Suppressor macrophage (primary cell): ENCODE measurements around the gene HDAC8.
"Not testable (repeated sequence)": the region's sequence is repeated elsewhere in the genome, so short reads cannot be mapped to it uniquely, and the experiment has no call there.

Experiments
- DNase-seq, 4 experiments: peaks; one replicate each; pipeline ENCODE4 v3.0.0-alpha.2; 2020 to 2022

Gene HDAC8

DNA sequence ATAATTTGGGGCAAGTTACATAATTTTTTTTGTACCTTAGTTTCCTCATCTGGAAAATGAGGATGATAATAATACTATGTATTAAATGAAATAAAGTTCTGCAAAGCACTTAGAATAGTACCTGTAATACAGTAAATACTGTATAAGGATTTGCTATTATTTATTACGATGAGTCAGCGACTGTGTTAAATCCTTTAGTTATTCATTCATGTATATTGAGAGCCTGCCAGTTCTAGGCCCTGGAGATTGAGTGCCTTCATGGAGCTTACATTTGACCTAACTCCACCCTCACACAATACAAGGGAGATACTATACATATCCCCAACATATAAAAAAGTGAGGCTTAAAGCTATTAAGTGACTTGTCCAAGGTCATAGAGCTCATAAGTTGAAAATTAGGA, 199.9 kb downstream of the HDAC8 start:
- no peak for DNase-seq

DNA sequence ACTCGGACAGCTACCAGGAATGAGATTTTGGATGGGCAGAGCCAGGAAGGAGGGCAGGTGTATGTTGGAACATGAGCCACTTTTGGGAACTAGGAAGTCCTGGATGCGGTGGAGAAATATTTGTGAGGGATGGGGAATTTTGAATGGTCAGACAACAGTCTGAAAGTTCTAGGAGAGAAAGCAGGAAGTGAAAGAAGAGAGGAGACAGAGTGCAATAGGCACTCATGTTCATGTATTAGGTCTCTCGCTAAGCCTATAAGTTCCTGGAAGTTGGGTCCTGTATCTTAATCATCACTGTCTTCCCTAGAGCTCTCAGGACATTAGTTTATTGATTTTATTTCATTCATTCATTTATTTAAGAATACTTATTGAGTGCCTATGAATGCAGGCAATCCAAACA, 201.2 kb downstream of the HDAC8 start:
- DNase-seq = no peak

- no peak for DNase-seq
These were observed 203.8 kb downstream of the HDAC8 start for GRCh38 chrX:72368796-72369195.

- no peak for DNase-seq
These were observed 205.1 kb downstream of the HDAC8 start for GRCh38 chrX:72367516-72367915.

GRCh38 chrX:72366701-72367454, 205.8 kb downstream of the HDAC8 start:
- no peak for DNase-seq

- DNase-seq = no peak
These were observed 206.5 kb downstream of the HDAC8 start for GRCh38 chrX:72366178-72366577.

DNA sequence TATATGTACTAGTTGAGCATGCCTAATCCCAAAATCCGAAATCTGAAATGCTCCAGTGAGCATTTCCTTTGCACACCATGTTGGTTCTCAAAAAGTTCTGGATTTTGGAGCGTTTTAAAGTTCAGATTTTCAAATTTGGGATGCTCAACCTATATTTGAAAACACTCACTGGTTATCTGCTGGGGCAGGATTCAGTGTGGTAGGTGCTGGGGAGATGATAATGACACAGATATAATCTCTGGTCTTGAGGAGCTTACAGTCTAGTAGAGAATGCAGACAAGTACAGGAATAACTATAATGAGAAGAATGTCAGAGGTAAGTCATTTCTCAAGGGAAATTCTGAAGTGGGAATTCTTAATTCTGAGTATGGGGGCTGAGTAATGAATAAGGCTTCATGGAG, 207.5 kb downstream of the HDAC8 start:
- DNase-seq = no peak

DNA sequence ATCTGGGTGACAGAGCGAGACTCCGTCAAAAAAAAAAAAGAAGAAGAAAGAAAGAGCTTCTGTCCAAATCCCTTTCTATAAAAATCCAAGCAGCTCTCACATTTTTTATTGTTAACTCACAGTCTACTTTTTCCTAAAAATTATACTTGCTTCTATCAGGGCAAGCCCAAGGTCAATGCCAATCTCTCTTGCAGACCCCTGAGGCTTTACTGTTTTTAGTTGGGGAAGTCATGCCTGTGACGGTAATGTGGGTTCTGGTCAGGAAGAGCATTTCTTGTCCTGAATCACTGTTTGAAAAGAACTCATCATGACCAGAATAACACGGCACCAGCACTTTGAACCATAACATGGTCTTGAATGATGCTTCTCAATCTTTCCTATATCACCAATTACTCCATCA, 212.3 kb downstream of the HDAC8 start:
- no peak for DNase-seq

DNA sequence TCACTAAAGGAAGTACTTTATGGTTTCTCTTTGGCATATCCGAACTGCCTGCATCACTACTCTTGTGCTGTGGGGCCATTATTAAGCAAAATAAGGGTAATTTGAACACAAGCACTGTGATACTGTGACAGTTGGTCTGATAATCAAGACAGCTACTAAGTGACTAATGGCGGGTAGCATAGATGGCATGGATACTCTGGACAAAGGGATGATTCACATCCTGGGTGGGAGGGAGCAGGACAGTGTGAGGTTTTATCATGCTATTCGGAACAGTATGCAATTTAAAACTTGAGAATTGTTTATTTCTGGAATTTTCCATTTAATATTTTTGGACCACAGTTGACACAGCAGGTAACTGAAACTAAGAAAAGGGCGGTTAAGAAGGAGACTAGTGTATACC, 214.3 kb downstream of the HDAC8 start:
- no peak for DNase-seq

GRCh38 chrX:72352786-72353185, 219.9 kb downstream of the HDAC8 start:
- no peak for DNase-seq

GRCh38 chrX:72351606-72352334, 220.9 kb downstream of the HDAC8 start:
- no peak for DNase-seq

GRCh38 chrX:72349190-72349589, 223.5 kb downstream of the HDAC8 start:
- no peak for DNase-seq

GRCh38 chrX:72348247-72348979, 224.2 kb downstream of the HDAC8 start:
- DNase-seq = no peak

GRCh38 chrX:72347366-72347765, 225.3 kb downstream of the HDAC8 start:
- no peak for DNase-seq

GRCh38 chrX:72346302-72346949, 226.2 kb downstream of the HDAC8 start:
- DNase-seq = no peak

GRCh38 chrX:72340626-72341025, 232.0 kb downstream of the HDAC8 start:
- no peak for DNase-seq

- DNase-seq = no peak
These were observed 232.6 kb downstream of the HDAC8 start for GRCh38 chrX:72340041-72340440.

DNA sequence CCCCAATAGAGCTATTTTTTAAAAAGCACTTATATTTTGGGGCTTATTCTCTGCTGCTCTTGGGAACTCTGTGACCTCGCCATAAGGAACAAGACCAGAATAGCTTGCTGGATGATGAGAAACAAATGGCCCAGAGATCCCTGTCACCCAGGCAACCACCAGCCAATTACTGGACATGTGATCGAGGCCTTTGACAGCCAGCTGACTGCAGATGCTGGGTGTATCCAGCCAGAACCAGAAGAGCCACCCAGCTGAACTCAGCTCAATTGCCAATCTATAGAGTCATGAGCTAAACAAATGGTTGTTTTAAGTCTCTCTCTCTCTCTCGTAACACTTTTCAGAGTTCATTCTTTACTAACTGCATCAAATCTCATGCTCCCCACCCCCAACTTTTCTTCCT, 242.5 kb downstream of the HDAC8 start:
- no peak for DNase-seq

DNA sequence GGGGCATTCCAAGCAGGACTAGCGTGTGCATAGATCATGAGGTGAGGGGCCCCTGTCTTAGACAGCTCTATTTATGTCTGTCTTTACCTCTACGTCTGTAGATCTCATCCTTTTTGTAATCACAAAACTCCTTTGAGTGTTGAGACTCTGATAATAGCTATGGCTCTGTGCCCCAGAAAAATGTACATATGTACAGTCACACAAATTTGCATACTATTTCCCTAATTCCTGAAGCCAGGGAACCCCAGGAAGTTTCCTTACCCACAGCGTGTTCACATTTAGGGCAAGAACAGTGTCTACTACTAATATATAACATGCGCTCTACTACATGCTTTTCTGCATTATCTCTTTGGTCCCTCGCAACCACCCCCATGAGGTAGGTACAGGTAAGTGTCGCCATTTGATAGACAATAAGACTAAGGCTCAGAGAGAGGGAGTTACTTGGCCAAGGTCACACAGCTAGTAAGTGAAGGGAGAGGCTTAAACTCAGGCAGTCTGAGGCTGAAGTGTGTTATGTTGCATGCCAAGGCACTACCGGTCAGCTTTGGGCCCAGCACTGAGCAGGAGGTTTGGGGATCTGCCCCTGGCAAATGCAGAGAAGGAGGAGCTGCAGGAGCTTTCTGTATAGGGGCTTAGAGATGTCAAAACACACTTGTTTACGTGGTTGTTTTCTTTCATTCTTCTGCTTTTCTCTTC, 245.9 kb downstream of the HDAC8 start:
- DNase-seq = peak in 1 of 4 experiments; percentile 2

GRCh38 chrX:72319651-72320050, 253.0 kb downstream of the HDAC8 start:
- DNase-seq = not testable (repeated sequence)

- DNase-seq = no peak
These were observed 255.5 kb downstream of the HDAC8 start for GRCh38 chrX:72317139-72317538.

- no peak for DNase-seq
These were observed 256.1 kb downstream of the HDAC8 start for GRCh38 chrX:72316408-72317110.
